ES-I3 (cell line): ENCODE results near the gene SEBOX.

Source experiments
- H3K36me3 ChIP-seq: 2 replicates; pipeline ENCODE4 v1.6.1; 2013; ENCODE audit warnings: mild to moderate bottlenecking, low read length, control low read depth, moderate library complexity; ENCODE audit not compliant: insufficient read depth
- H3K4me1 ChIP-seq: 2 replicates; pipeline ENCODE4 v1.6.1; 2013; ENCODE audit warnings: mild to moderate bottlenecking, control low read depth, low read length; ENCODE audit not compliant: insufficient read depth
- H3K9ac ChIP-seq: 2 replicates; pipeline ENCODE4 v1.6.1; 2013; ENCODE audit warnings: low read depth, mild to moderate bottlenecking, low read length, moderate library complexity
- H3K9me3 ChIP-seq: 2 replicates; pipeline ENCODE4 v1.6.1; 2013; ENCODE audit warnings: mild to moderate bottlenecking, low read length, moderate library complexity; ENCODE audit not compliant: control insufficient read depth, insufficient read depth

Gene SEBOX

DNA sequence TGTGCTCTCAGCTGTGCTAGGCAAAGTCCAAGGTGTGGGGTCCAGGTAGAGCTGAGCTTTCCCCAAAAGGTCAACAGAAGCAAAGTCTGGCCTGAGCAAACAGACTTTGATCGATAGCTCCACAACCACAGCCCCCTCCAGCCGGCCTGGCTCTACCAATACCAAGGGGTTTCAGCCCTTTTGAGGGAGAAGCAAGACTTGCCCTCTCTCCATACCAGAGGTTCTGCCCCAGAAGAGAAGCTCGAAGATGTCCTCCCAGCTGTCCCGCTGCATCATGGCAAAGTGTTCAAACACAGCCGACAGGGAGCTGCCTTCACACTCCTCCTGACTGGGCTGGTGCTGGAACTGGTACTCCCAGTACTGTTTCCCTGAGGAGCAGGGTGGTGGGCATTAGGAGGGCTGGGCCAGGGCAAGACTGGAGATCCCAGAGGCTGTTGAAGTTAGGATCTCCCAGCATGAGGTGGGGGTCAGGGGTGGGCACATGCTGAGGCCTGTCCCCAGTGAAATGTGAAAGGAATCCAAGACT lies 3.4 kb upstream of the SEBOX start:
- peaks cover 13% of the 10 kb centered on the region for H3K4me1 ChIP-seq
- no peaks in the 10 kb centered on the region for H3K9me3 ChIP-seq
- no peak overlapping the region for H3K9ac ChIP-seq
- no peaks in the 10 kb centered on the region for H3K36me3 ChIP-seq

GRCh38 chr17:28367641-28368305 lies 2.8 kb upstream of the SEBOX start:
- Histone ChIP-seq H3K9me3 (no peaks in the 10 kb centered on the region), H3K9ac (no peak overlapping the region), H3K4me1 (peaks cover 13% of the 10 kb centered on the region), H3K36me3 (no peaks in the 10 kb centered on the region; the same call in 1 of the 2 replicates)

DNA sequence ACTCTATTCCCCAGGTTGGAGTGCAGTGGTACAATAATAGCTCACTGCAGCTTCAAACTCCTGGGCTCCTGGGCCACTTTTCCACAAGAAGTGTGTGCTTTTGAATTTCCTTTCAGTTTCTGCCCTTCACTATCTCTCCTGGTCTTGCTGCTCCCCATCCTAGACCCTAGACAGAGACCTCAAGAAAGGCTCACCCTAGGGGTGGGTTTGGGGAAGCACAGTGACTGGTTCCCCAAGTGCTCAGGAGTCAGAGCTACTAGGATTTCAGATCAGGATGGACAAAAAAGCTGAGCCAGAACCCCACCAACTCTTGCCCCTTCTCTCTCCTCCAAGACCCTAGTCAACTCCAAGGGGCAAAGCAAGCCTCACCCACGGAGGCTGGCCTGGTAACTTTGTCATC lies 1.6 kb upstream of the SEBOX start:
- Histone ChIP-seq H3K9me3 (no peaks in the 10 kb centered on the region), H3K4me1 (peaks cover 13% of the 10 kb centered on the region), H3K9ac (no peak overlapping the region), H3K36me3 (no peaks in the 10 kb centered on the region; the same call in 1 of the 2 replicates)

- no peak overlapping the region for H3K9ac ChIP-seq
- H3K36me3 ChIP-seq = no peaks in the 10 kb centered on the region; the same call in 1 of the 2 replicates
- H3K4me1 ChIP-seq = peaks cover 7% of the 10 kb centered on the region
- no peaks in the 10 kb centered on the region for H3K9me3 ChIP-seq
Measured at GRCh38 chr17:28365487-28365886, 488 bp upstream of the SEBOX start.

DNA sequence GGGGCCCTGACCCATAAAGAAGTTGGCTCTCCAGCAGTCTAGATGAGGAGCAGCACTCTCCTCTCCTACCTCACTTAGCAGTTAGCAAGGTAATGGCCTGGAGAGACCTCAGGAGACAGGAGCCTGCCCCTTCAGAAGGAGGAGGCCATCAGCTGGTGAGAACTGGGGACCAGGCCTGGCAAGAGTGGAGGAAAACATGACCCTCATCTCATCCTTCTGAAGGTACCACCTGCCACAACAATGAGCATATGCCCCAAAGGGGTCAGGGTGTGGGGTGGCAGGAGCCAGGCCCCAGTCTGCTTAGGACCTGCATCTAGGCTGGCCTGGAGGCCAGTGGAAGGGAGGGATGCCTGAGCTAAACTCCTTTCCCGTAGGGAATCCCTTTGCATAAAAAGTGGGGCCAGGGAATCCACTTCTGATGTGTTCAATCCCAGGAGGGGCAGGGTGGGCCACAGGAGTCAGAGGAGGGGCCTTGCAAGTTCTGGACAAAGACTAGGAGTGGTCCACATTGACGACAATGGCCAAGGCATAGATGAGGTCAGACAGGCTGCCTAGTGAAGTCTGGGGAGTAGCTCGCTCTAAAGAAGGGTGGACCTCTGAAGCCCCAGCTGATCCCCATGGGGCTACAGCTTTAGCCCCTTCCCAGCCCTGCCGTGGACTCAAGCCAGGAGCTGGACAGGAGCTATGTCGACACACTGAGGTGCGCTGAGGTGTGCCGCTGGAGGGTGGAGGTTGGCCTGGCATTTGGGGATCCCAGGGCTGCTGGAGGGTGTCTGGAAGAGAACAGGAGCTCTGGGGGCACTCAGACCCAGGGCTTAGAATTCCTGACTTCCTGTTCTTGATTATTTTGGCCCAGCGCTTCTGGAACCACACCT lies 986 bp downstream of the SEBOX start:
- Histone ChIP-seq H3K9me3 (no peaks in the 10 kb centered on the region), H3K4me1 (no peaks in the 10 kb centered on the region), H3K36me3 (peaks cover 5% of the 10 kb centered on the region; the same call in 1 of the 2 replicates), H3K9ac (no peak overlapping the region)

DNA sequence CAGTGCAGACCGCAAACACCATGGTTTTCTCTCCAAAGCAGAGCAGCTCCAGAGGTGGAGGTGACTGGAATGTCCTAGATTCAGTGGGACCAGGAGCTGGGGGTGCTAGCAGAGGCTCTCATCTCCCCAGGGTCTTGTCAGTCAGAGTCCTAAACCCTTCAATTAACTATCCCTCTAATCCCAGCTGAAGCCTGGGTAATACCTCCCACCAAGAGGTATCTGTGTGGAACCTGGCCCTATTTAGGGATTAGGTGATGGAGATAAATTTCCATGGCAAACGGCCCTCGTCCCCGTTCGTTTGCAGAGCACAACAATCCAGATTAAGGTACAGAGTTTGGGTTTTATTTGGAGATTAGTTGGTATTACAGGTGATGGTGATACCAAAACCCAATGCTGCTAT lies 1.8 kb downstream of the SEBOX start:
- no peak overlapping the region for H3K9ac ChIP-seq
- H3K9me3 ChIP-seq = no peaks in the 10 kb centered on the region
- H3K36me3 ChIP-seq = peaks cover 5% of the 10 kb centered on the region; the same call in 1 of the 2 replicates
- peaks cover 4% of the 10 kb centered on the region for H3K4me1 ChIP-seq

DNA sequence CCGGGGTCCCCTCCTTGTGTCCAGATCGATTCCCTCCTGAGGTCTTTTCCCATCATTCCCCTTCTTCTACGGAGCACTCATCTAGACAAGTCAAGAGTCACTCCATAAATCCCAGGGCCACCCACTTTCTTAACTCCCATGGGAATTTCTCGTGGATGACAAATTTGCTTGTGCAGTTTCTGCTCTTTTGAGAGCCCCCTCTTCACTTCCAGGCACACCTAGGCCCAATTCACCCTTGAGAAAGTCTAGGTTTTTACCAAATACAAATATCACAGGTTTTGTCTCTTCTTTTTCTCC lies 7.2 kb downstream of the SEBOX start:
- H3K4me1 ChIP-seq = peaks cover 12% of the 10 kb centered on the region
- H3K9ac ChIP-seq = peak overlapping the region; percentile 98
- peaks cover 11% of the 10 kb centered on the region for H3K36me3 ChIP-seq
- H3K9me3 ChIP-seq = no peaks in the 10 kb centered on the region

- Histone ChIP-seq H3K9ac (peak within 1 kb of the TSS; percentile 98), H3K9me3 (no peaks in the 10 kb centered on the region), H3K36me3 (peaks cover 14% of the 10 kb centered on the region), H3K4me1 (peaks cover 12% of the 10 kb centered on the region)
Measured at GRCh38 chr17:28357061-28357900, 7.7 kb downstream of the SEBOX start, which contains the start of gene POLDIP2. Gene POLDIP2, minus strand, starts transcription at chr17:28357527. Its CDS starts 79 bp downstream, at chr17:28357448.

DNA sequence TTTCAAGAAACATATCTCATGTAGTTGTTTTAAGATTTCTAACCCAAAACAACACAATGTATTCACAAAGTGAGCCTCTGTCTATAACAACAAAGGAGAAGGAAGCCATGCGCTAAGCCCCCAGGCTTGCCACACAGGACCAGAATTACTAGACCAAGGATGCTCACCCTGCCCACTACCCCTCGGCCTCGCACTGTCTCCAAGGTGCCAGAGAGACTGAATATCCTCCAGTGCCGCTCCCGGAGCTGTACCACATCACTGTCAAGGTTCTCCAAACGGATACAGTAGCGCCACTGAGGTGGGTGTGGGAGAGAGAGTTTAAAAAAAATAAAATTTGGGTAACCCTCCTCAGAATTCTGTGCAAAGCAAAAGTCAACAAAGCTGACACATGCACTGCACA lies 14.7 kb downstream of the SEBOX start:
- peaks cover 19% of the 10 kb centered on the region; the same call in 1 of the 2 replicates for H3K4me1 ChIP-seq
- peaks cover 38% of the 10 kb centered on the region for H3K36me3 ChIP-seq
- H3K9me3 ChIP-seq = no peaks in the 10 kb centered on the region
- no peak overlapping the region for H3K9ac ChIP-seq

GRCh38 chr17:28348979-28349378 lies 16.0 kb downstream of the SEBOX start:
- H3K9ac ChIP-seq = no peak overlapping the region
- H3K36me3 ChIP-seq = peaks cover 44% of the 10 kb centered on the region
- no peaks in the 10 kb centered on the region for H3K9me3 ChIP-seq
- H3K4me1 ChIP-seq = peaks cover 19% of the 10 kb centered on the region; the same call in 1 of the 2 replicates

GRCh38 chr17:28347261-28347891 lies 17.6 kb downstream of the SEBOX start:
- Histone ChIP-seq H3K9me3 (no peaks in the 10 kb centered on the region), H3K4me1 (peaks cover 19% of the 10 kb centered on the region; the same call in 1 of the 2 replicates), H3K9ac (no peak overlapping the region), H3K36me3 (peaks cover 36% of the 10 kb centered on the region)

GRCh38 chr17:28346746-28347246 lies 18.2 kb downstream of the SEBOX start:
- Histone ChIP-seq H3K9me3 (no peaks in the 10 kb centered on the region), H3K36me3 (peaks cover 35% of the 10 kb centered on the region), H3K4me1 (peaks cover 19% of the 10 kb centered on the region; the same call in 1 of the 2 replicates), H3K9ac (no peak overlapping the region)

DNA sequence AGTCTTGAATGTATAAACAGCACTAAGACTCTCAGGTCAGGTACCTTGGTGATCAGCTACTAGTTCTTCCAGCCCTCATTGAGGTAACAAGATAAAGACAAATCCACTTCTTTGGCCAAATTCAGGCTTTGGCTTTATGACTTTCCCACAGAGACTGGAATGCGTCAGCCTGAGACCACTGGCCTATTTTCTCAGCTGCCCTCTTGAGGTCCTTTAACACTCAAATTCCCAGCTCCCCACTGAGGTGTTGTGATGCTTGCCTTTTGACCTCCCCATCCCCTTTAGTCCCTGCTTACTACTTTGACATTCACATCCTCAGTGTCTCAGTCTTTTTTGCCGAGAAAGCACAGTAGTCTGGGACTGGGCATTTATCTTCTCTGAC lies 18.8 kb downstream of the SEBOX start:
- Histone ChIP-seq H3K9me3 (no peaks in the 10 kb centered on the region), H3K9ac (no peak overlapping the region), H3K4me1 (peaks cover 19% of the 10 kb centered on the region; the same call in 1 of the 2 replicates), H3K36me3 (peaks cover 32% of the 10 kb centered on the region)
